GM06990 (cell line): ENCODE measurements around the gene C2.

ENCODE experiments used
- DNase-seq: peaks from one replicate; pipeline ENCODE4 v3.0.0-alpha.2; 2011; ENCODE audit not compliant: insufficient read length; ENCODE audit errors: extremely low read depth
- H3K27me3 ChIP-seq: replicated peaks from 2 replicates; pipeline ENCODE4 v1.6.0; 2011; ENCODE audit warnings: low read length; ENCODE audit not compliant: control insufficient read depth, insufficient read depth
- H3K36me3 ChIP-seq: 2 replicates; pipeline ENCODE4 v1.5.1; 2011; ENCODE audit warnings: low read length; ENCODE audit not compliant: control insufficient read depth, insufficient read depth
- H3K4me3 ChIP-seq: replicated peaks from 2 replicates; pipeline ENCODE4 v1.5.1; 2011; ENCODE audit warnings: low read depth, mild to moderate bottlenecking, control low read depth, low read length
- CTCF ChIP-seq: IDR thresholded peaks from 2 replicates; pipeline ENCODE4 v1.5.1; 2011; ENCODE audit warnings: low read length, control low read depth, mild to moderate bottlenecking, inconsistent platforms; ENCODE audit not compliant: insufficient read depth, poor library complexity, severe bottlenecking

Gene C2

GRCh38 chr6:31966506-31966905 lies 39.0 kb downstream of the C2 start:
- Histone ChIP-seq H3K36me3 (peaks cover 52% of the 10 kb centered on the region), H3K4me3 (no peak overlapping the region), H3K27me3 (no peaks in the 10 kb centered on the region)
- DNase-seq = no peak
- no peak for TF ChIP-seq CTCF

- Histone ChIP-seq H3K27me3 (no peaks in the 10 kb centered on the region), H3K36me3 (peaks cover 48% of the 10 kb centered on the region), H3K4me3 (no peak overlapping the region)
- no peak for TF ChIP-seq CTCF
- no peak for DNase-seq
Measured at GRCh38 chr6:31966997-31967925, 39.7 kb downstream of the C2 start.

- H3K27me3 ChIP-seq = no peaks in the 10 kb centered on the region
- DNase-seq = no peak
- H3K36me3 ChIP-seq = peaks cover 42% of the 10 kb centered on the region
Measured at GRCh38 chr6:31967926-31968320, 40.4 kb downstream of the C2 start.

GRCh38 chr6:31968326-31968725 lies 40.8 kb downstream of the C2 start:
- Histone ChIP-seq H3K36me3 (peaks cover 40% of the 10 kb centered on the region), H3K27me3 (no peaks in the 10 kb centered on the region), H3K4me3 (no peak overlapping the region)
- TF ChIP-seq CTCF = no peak
- no peak for DNase-seq

More at GRCh38 chr6:31967926-31968320, 40.4 kb downstream of the C2 start:
- no peak for TF ChIP-seq CTCF
- no peak overlapping the region for H3K4me3 ChIP-seq

- no peak for TF ChIP-seq CTCF
- Histone ChIP-seq H3K36me3 (peaks cover 33% of the 10 kb centered on the region), H3K27me3 (no peaks in the 10 kb centered on the region), H3K4me3 (no peak overlapping the region)
- no peak for DNase-seq
Measured at GRCh38 chr6:31968791-31969711, 41.5 kb downstream of the C2 start.
